Fibroblast of lung (primary cell): Measurements from ENCODE around the gene ZC3H13.

Source experiments
- EZH2 ChIP-seq: IDR thresholded peaks from 2 replicates; pipeline ENCODE4 v1.5.1; 2012; ENCODE audit warnings: low read length, control low read depth, mild to moderate bottlenecking; ENCODE audit errors: missing control alignments
- TF ChIP-seq, protein P1 (sequence below), 2 donors: IDR thresholded peaks in 1 of 2; conservative IDR thresholded peaks in 1 of 2; 1 replicate in 1 of 2; 2 replicates in 1 of 2; pipeline ENCODE4 v1.5.1; 2011 to 2012; ENCODE audit warnings: low read length in 2 of 2, control low read depth in 1 of 2, inconsistent platforms in 1 of 2, low read depth in 1 of 2, mild to moderate bottlenecking in 1 of 2

DNA sequence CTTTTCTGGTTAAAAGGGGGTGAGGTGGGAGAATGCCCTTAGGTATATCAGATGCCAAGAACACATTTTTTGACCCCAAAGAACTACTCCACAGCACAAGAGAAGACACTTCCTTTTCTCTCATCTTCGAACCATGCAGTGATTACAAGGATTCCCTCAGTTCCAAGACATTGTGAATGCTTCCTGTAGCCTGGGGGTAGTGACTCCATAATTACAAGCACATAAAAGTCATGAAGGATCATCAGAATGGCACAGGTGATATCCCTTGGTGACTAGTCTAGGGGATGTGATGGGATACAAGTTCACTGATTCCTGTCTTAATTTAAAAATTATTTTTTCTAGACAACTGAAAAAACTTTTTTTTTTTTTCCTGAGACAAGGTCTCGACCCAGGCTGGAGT is 78.0 kb downstream of the ZC3H13 start:
- TF ChIP-seq, protein P1, sequence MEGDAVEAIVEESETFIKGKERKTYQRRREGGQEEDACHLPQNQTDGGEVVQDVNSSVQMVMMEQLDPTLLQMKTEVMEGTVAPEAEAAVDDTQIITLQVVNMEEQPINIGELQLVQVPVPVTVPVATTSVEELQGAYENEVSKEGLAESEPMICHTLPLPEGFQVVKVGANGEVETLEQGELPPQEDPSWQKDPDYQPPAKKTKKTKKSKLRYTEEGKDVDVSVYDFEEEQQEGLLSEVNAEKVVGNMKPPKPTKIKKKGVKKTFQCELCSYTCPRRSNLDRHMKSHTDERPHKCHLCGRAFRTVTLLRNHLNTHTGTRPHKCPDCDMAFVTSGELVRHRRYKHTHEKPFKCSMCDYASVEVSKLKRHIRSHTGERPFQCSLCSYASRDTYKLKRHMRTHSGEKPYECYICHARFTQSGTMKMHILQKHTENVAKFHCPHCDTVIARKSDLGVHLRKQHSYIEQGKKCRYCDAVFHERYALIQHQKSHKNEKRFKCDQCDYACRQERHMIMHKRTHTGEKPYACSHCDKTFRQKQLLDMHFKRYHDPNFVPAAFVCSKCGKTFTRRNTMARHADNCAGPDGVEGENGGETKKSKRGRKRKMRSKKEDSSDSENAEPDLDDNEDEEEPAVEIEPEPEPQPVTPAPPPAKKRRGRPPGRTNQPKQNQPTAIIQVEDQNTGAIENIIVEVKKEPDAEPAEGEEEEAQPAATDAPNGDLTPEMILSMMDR (conservative IDR thresholded peaks at IDR 0.05 in 1 of 2, IDR thresholded peaks at IDR 0.05 in 1 of 2; ENCODE audit: low read depth in 1 of 2, low read length in 2 of 2), result no peak
- no peak for TF ChIP-seq EZH2
